Measurements from ENCODE around the gene CDC23. TPM values are rescaled to one million over a fixed set of nuclear protein-coding genes. Genes with fewer than 3 reads are reported as not detected.

The CDC23 gene
- total RNA-seq, 1 donor from 2014 or later = 30.8 TPM

GRCh38 chr5:138141734-138142133 is 71.4 kb downstream of the CDC23 start:
- Mint-ChIP-seq H3K9me3 (ENCODE audit: low read depth) (no peaks in the 10 kb centered on the region), H3K4me1 (ENCODE audit: low read depth) (peaks cover 8% of the 10 kb centered on the region), H3K4me3 (ENCODE audit: unreplicated experiment) (no peak overlapping the region), H3K27me3 (ENCODE audit: low read depth) (no peaks in the 10 kb centered on the region), H3K36me3 (ENCODE audit: low read depth) (no peaks in the 10 kb centered on the region), H3K27ac (ENCODE audit: unreplicated experiment) (no peak overlapping the region)
- DNase-seq (ENCODE audit: low spot score) = no peak
- no peak for TF ChIP-seq CTCF (IDR thresholded peaks at IDR 0.05)

DNA sequence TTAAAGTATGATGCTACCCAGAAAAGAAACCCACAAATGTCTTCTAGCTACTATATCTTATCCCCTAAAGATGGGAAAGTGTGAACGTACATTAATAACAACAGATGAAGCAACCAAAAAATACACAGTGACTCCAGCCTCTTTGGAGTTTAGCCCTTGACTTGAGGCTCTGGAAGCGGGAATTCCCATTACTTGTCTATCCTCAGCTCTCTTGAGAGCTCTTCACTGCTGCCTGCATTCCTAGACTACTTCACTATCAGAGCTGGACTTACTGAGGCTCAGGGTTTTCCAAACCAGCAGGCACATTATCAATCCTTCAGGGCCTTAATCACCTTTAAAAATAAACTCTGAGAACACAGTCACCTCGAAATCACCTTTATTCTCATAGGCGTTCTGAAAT is 72.9 kb downstream of the CDC23 start:
- H3K27me3 Mint-ChIP-seq (ENCODE audit: low read depth) = no peaks in the 10 kb centered on the region
- no peaks in the 10 kb centered on the region for H3K36me3 Mint-ChIP-seq (ENCODE audit: low read depth)
- no peak overlapping the region for H3K4me3 Mint-ChIP-seq (ENCODE audit: unreplicated experiment)
- no peaks in the 10 kb centered on the region for H3K9me3 Mint-ChIP-seq (ENCODE audit: low read depth)
- H3K4me1 Mint-ChIP-seq (ENCODE audit: low read depth) = peaks cover 8% of the 10 kb centered on the region
- no peak for TF ChIP-seq CTCF (IDR thresholded peaks at IDR 0.05)
- H3K27ac Mint-ChIP-seq (ENCODE audit: unreplicated experiment) = no peak overlapping the region
- no peak for DNase-seq (ENCODE audit: low spot score)

- Mint-ChIP-seq H3K27ac (ENCODE audit: unreplicated experiment) (no peak overlapping the region), H3K4me1 (ENCODE audit: low read depth) (peaks cover 8% of the 10 kb centered on the region), H3K4me3 (ENCODE audit: unreplicated experiment) (peak overlapping the region; percentile 80), H3K36me3 (ENCODE audit: low read depth) (no peaks in the 10 kb centered on the region), H3K9me3 (ENCODE audit: low read depth) (no peaks in the 10 kb centered on the region), H3K27me3 (ENCODE audit: low read depth) (no peaks in the 10 kb centered on the region)
- no peak for TF ChIP-seq CTCF (IDR thresholded peaks at IDR 0.05)
- DNase-seq (ENCODE audit: low spot score) = no peak
Observed at GRCh38 chr5:138139781-138140090, 73.4 kb downstream of the CDC23 start.

DNA sequence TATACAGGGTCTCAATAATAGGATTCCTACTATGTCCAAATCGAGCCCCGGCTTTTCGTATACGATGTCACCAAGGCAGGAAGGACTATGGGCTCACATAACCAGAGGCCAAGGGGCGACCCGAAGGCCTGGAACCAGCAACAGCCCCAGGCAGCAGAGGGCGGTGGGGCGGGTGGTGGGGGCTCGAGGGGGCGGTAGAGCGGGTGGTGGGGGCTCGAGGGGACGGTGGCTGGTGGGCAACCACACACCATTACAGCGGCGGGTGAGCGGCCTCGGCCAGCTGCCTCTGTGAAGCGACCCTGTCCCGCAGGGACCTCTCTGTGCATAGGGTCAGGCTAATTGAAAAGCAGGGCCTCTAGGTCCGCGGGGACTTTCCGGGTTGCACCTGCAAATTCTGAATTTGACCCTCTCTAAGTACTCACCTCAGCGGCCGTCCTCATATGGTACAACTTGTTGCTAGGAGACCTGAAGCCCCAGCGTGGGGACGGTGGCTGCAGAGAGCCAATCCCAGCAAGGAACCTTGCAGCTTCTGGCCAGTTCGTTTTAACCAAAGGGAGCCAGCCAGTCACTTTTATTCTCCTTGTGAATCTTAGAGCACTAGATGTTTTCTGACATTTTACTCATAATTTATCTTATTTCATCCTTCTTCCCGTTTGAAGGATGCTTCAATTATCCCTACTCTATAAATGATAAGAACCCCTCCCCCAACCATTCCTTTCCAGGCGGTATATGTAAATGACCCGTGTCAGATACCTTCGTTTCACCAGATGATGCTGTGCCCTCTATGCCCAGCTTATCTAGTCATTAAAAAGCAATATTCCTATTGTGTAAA is 74.0 kb downstream of the CDC23 start, which contains the start of gene NME5:
Gene NME5 (minus strand): TSS at position 480 of the 832 bp plus-strand sequence. CDS start 648 bp downstream, outside the sequence.
- no peak for DNase-seq (ENCODE audit: low spot score)
- Mint-ChIP-seq H3K36me3 (ENCODE audit: low read depth) (no peaks in the 10 kb centered on the region), H3K27me3 (ENCODE audit: low read depth) (no peaks in the 10 kb centered on the region), H3K4me3 (ENCODE audit: unreplicated experiment) (peak within 1 kb of the TSS; percentile 80), H3K27ac (ENCODE audit: unreplicated experiment) (no peak within 1 kb of the TSS), H3K4me1 (ENCODE audit: low read depth) (peaks cover 8% of the 10 kb centered on the region), H3K9me3 (ENCODE audit: low read depth) (no peaks in the 10 kb centered on the region)
- TF ChIP-seq CTCF (IDR thresholded peaks at IDR 0.05) = no peak

Other genes with a start within 250 kb of the CDC23 start
- gene FAM13B, start 180.2 kb downstream of the CDC23 start, total RNA-seq = 35.9 to 43.6 TPM (median 43.0 TPM) in 3 replicates
- gene WNT8A, start 129.3 kb downstream of the CDC23 start, total RNA-seq = not detected in 3 replicates
- gene NME5, start 73.9 kb downstream of the CDC23 start, total RNA-seq = 1.7 to 5.0 TPM (median 2.0 TPM) in 3 replicates
- gene BRD8, start 34.7 kb downstream of the CDC23 start, total RNA-seq = 31.4 to 49.5 TPM (median 33.1 TPM) in 3 replicates
- 5.2 to 15.9 TPM (median 14.3 TPM) in 3 replicates for gene KIF20A, start 34.2 kb downstream of the CDC23 start, total RNA-seq
- 0.12 to 0.23 TPM in 2 of 3 replicates, not detected in the other for gene GFRA3, start 61.3 kb upstream of the CDC23 start, total RNA-seq
- 1.2 to 1.6 TPM (median 1.6 TPM) in 3 replicates for gene CDC25C, start 118.5 kb upstream of the CDC23 start, total RNA-seq
- gene FAM53C, start 124.9 kb upstream of the CDC23 start, total RNA-seq = 34.3 to 34.8 TPM (median 34.7 TPM) in 3 replicates
- gene KDM3B, start 139.4 kb upstream of the CDC23 start, total RNA-seq = 37.6 to 51.5 TPM (median 39.1 TPM) in 3 replicates
- gene REEP2, start 225.7 kb upstream of the CDC23 start, total RNA-seq = 30.2 to 35.1 TPM (median 34.6 TPM) in 3 replicates